ENCODE results near the gene PRKAG2.

The PRKAG2 gene

DNA sequence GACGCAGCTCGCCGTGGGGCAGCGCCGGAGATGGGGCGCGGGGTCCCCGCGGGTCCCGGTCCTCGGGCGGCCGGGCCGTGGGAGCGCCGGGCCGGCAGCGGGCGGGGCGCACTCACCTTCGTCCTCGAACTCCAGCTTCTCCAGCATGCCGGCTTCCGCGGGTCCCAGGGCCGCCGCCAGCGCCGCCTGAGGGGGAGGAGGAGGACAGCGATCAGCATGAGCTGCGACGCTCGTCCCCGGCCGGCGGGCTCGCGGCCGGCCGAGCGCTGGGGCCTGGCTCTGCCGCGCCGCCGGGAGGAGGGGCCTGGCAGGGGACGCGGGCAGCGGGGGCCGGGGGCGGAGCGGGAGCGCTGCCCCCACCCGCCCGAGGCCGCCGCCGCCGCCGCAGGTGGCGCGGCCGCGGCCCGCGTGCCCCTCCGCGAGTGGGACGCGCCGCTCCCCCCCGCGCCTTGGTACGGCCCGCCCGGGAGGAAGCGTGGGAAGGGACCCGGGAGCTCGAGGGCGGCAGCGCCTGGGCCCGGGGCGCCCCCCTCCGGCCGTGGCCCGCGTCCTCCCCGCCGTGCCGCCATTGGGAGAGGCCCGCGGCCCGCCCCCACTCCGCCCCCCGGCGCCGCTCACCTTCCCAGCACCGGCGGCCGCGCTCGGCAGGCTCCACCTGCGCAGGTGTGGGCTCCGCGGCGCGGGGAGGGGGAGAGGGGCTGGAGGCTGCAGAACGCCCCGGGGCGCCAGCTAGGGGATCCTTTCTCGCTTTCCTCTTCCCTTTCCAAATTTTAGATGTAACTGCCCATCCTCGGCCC is 244.8 kb downstream of the PRKAG2 start:
- in situ Hi-C loops (cut with MboI; ENCODE audit: low sequenced_read_pairs) = no loop called here

DNA sequence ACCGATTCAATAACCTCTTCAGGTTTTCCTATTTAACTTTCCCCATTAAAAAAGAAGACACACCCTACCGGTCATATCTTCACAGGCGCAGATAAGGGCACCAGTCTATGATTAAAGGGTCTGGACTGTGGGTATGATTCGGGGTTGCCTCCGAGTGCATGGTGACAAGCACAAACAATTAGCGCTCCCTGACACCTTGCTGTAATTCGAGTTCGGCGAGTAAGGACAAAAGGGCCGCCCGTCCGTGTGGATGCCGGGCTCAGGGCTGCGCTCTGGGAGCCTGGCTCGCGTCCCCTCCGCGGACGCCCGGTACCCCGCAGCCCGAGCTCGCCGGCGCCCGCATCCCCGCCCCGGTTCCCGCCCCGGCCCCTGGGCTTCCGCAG is 245.4 kb downstream of the PRKAG2 start:
- in situ Hi-C loops (cut with MboI; ENCODE audit: low sequenced_read_pairs) = no loop called here

DNA sequence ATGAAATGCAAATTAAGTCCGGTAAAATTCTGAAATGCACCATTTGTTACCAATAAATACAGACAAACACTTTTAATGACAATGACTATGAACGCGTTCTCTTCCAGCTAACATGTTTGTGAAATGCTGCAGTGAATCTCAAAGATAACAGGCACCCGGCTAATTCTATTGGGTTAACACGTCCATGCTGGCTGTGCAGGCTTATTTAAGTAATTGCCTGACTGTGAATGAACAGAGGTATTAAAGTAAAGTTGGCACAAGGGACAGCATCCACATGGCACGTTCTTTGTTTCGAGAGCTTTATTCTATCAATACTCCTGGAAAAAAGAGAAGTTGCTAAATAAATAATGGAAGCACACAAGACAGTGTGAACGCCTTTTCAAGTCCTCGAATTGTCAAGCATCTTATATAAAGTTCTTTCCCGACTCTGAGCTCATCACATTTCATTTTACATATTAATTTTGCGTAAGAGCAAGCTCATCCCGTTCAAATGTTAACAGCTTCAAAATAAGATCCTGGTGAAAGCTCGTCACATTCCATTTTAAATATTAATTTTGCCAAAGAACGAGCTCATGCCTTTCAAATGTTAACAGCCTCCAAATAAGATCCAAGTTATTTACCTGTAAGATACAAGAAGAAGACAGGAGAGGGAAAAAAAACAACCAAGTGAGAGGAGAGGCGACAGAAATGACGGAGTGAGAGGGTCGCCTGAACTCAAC is 245.9 kb downstream of the PRKAG2 start:
- in situ Hi-C loops (cut with MboI; ENCODE audit: low sequenced_read_pairs) = no loop called here

DNA sequence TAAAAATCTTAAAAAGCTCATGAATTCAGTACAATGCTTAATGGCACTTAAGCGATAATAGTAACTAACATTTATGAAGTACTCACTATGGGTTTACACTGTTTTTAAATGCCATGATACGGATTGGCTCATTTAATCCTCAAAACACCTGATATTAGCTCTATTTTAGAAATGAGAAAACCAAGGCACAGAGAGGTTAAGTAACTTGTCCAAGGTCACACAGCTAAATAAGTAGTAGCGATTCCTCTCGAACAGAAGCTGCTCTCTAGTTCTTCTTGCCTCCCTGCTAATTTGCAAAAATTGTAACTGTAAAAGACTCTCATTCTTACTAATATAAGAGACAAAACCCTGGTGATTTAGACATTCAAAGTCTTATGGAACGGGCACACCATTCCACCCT is 246.6 kb downstream of the PRKAG2 start:
- in situ Hi-C loops (cut with MboI; ENCODE audit: low sequenced_read_pairs) = no loop called here

DNA sequence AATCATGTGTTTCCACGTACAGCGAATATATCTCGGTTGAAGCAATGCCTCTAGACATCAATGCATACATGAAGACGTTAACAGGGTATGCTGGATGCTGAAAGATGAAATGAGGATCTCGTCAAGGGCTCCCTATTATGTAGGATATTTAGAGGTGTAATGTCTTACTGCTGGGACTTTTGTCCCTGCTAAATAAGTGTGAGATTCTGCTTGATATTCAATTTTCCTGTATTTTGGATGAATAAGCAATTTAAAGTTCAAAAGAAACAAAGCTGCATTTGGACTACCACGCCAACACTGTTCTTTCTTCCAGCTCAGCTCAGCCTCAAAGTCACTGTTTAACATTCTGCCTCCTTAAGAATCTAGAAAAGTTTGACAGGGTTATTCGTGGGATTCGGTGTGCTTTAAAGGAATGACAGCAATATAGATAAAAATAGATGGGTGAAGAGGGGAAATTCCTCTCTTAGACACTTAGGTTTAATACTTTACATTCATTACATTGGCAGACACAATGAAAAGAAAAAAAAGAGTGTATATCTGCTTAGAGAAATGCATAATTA is 247.1 kb downstream of the PRKAG2 start:
- in situ Hi-C loops (cut with MboI; ENCODE audit: low sequenced_read_pairs) = no loop called here

DNA sequence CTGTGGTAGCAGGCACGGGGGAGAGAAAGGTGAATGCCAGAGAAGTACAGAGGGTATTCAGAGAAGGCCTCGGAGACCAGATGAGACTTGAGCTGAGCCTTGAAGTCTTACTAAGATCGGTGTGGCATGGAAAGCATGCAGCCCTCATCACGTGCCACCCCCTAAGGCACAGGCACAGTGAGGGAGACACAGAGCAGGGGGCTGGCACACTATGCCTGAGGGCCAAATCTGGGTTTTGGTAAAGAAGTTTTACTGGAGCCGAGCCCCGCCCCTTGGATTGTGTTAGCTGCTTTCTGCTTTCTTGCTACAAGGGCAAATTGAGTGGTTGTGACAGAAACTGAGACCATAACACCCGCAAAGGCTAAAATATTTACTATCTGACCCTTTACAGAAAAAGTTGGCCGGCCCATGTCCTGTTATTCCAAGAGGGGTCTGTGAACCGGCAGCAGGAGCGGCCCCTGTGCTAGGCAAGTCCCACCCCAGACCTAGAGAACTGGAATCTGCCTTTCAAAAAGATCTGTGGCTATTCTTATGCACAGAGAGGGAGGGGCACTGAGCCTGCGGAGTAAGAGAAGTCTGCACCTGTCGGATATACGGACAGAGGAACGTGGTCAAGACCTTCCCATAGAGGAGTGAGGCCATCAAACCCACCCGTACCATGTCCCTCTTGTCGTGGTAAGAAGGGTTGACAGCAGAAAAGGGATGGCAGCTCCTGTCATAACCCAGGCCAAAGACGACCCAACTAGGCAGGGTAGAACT is 247.9 kb downstream of the PRKAG2 start:
- in situ Hi-C loops (cut with MboI; ENCODE audit: low sequenced_read_pairs) = no loop called here

DNA sequence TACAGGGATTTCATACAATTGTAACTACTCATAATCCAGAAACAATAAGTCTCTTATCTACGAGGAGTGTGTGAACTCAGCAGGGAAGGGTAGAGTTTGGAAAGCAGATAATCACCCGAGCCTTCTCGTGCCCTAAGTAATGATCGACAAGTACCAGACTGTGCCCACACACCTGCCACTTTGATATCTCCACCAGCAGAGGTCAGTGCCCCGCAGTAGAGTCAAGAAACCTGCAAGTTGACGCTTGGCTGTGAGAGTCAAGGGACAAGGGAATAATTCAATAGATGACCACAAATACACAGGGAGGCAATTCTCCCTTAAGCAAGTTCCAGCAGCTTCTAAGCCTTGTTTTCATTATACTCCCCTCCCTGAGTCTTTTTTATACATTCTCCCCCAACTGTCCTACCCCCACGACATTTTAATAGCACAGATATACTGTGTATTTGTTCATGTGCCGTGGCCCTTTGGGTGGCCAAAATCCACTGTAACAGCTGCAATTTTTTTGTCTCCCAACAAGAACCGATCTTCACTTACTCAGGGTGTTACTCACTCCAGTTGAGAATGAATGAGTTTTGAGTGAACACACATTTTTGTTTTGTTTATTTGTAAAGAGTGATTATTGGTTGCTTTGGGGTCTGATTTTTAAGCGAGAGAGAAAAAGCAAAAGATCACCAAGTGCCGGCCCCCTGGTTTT is 250.3 kb downstream of the PRKAG2 start:
- in situ Hi-C loops (cut with MboI; ENCODE audit: low sequenced_read_pairs) = no loop called here

DNA sequence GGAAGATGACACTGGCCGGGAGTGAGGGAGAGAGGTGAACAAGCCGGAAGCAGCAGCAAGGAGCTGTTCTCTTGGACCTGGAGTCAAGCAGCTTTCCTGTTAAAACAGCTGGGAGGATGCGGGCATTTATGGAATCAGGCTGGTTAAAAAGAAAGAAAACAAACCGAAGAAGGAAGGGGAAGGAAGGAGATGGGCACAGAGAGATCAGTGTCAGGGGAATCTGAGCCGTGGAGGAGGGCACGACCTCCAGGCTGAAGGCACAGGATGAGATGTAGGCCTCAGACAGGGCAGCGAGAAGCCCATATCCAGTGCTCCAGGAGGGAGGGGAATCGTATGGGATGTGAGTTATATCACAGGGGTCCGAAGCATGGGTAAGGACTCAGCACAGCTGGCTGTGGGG is 251.3 kb downstream of the PRKAG2 start:
- in situ Hi-C loops (cut with MboI; ENCODE audit: low sequenced_read_pairs) = no loop called here

DNA sequence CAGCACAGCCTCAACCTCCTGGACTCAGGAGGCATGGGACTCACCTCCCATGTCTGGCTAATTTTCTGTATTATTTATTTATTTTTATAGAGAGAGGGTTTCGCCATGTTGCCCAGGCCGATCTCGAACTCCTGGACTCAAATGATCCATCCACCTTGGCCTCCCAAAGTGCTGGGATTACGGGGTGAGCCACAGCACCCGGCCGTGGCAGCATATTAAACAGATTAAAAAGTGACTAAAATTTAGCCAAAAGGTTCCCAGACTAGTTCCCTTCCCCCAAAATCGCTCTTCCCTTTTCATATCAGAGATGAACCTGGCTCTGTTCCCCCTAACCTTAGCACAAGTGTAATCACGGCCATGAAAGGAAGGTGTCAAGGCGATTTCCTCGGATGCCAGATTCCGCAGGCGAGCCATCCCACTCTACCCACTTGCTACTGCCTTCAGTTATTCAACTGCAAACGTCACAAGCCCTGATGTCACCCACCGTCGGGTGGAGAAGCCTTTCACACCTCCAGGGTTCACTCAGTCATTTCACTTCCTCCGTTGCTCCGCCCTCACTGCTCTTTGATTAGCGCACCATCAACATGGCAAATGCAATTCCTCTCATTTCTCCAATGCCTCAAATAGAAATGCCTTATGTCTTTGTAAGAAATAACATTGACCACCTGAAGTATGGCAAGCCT is 252.5 kb downstream of the PRKAG2 start:
- in situ Hi-C loops (cut with MboI; ENCODE audit: low sequenced_read_pairs) = no loop called here

DNA sequence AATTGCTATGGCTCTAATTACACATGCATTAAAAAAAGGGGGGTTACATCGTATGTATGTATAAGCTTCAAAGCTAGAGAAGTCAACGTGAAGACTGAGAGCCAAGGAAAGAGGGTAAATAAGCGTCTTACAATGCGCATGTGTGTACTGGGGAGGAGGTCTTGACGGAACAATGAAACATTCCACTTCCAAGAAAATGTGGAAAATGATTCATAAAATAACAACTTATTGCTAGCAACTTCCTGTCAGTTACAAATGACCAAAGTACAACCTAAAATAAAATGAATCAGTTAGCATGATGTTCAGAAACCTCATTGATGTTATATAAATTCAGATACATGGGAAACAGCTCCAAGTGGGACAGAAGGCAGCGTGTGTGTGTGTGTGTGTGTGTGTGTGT is 253.1 kb downstream of the PRKAG2 start:
- in situ Hi-C loops (cut with MboI; ENCODE audit: low sequenced_read_pairs) = no loop called here

DNA sequence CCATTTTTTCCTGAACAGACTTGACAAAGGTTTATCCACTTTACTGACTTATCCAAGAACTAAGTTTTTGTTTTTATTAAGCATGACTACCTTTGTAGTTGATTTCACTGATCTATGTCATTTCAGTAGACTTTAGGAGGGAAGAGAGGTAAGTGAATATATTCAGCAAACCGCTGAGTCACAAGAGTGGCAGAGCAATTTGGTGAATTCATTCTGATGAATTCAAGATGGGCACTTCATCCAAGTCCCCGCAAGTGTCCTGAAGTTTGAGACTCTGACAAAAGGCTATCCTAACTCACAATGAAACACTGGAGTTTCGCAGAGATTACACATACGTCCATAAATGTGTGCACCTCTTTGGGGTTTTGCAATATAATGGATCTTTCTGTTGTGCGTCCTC is 255.0 kb downstream of the PRKAG2 start:
- in situ Hi-C loops (cut with MboI; ENCODE audit: low sequenced_read_pairs) = no loop called here

DNA sequence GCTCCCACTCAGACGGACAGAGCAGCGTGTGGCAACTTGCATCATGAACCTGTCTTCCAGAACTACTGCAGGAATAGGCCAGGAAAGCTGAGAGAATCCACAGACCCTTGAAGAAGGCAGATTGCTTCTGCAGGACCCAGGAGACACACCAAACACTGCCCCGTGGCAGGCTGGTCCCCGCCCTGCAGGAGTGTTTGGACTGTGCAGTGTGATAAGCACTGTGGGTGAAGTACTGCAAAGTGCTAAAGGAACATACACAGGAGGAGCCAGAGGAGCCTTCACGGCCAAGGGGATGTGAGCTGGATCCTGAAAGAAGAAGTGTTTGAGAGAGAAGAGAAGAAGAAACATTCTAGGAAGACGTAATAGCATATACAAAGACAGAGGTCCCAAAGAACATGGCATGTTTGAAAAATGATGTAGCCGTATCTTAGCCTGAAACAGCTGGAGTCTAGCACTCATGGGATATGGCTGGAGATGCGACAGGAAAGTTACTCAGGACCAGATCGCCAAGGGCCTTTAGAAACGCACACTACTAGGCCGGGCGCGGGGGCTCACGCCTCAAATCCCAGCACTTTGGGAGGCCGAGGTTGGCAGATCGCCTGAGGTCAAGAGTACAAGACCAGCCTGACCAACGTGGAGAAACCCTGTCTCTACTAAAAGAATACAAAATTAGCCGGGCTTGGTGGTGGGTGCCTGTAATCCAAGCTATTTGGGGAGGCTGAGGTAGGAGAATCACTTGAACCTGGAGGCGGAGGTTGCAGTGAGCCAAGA is 260.3 kb downstream of the PRKAG2 start:
- in situ Hi-C loops (cut with MboI; ENCODE audit: low sequenced_read_pairs) = no loop called here

DNA sequence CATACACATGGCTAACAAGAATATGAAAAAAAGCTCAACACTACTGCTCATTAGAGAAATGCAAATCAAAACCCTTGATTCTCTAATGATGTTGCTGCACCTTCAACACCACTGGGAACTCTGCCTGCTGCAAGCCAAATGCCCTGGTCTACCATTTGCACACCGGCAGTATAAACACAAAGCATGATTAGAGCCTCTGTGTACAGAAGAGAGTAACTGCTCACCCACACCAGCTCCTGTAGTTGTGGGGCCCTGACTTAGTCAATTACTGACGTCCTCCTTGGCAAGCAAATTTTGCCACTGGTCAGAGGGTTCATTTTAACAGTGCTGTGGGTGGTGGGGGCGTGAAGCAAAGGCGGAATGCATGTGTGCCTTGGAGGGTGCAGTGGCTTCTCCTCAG is 261.1 kb downstream of the PRKAG2 start:
- in situ Hi-C loops (cut with MboI; ENCODE audit: low sequenced_read_pairs) = no loop called here

DNA sequence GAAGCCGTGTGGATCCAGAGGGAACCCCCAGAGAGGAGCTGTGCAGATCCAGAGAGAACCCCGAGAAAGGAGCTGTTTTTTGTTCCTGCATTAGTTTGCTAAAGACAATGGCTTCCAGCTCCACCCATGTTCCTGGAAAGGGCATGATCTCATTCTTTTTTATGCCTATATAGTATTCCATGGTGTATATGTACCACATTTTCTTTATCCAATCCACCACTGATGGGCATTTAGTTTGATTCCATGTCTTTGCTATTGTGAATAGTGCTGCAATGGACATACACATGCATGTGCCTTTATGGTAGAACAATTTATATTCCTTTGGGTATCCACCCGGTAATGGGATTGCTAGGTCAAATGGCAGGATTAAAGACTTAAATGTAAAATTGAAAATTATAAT is 261.9 kb downstream of the PRKAG2 start:
- in situ Hi-C loops (cut with MboI; ENCODE audit: low sequenced_read_pairs) = no loop called here

DNA sequence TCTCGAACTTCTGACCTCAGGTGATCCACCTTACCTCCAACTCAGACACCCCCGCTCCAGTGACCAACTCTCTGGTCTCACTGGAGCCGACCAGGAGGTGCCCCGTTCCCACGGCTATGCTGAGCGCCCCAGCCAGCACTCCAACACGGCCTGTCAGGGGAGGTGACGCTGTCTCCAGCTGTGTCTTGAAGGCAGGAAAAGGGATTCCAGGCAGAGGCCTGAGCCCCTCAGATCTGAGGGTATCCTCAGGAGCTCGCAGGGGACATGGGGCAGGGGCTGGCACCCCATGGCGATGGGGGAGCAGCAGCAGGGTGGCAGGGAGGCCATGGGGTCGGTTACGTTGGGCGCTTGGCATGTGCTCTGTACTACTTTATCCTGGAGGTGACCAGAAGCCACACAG is 262.9 kb downstream of the PRKAG2 start:
- in situ Hi-C loops (cut with MboI; ENCODE audit: low sequenced_read_pairs) = no loop called here

DNA sequence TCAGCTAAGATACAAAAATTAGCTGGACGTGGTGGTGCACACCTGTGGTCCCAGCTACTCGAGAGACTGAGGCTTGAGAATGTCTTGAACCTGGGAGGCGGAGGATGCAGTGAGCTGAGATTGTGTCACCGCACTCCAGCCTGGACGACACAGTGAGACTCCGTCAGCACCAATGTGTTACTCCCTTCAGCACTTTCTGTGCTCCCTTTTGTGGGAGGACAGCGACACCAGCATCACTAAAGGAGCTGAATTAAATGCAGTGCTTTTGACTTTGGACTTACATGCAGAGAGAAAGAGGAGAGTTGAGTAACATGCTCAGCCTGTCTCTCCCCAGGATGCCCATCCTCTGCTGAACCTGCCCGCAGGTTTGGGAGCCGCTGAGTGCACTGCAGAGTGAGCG is 265.0 kb downstream of the PRKAG2 start:
- in situ Hi-C loops (cut with MboI; ENCODE audit: low sequenced_read_pairs) = no loop called here

DNA sequence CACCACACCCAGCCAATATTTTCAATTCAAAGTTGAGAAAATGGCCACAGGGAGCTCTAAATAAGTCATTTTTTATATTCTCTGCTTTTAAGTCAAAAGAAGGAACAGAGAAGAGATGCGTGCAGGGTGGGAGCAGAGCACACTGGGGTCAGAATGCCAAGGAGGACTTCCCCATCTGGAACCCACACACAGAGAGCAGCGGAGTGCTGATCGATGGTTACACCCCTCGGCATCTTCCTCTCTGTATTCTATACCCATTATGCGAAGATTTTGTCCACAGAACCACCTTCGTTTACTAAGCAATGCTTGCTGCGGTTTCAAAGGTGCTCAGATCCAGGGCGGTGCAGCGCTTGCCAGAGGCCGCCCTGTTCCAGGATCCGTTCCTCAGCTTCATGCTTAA is 265.9 kb downstream of the PRKAG2 start:
- in situ Hi-C loops (cut with MboI; ENCODE audit: low sequenced_read_pairs) = no loop called here

DNA sequence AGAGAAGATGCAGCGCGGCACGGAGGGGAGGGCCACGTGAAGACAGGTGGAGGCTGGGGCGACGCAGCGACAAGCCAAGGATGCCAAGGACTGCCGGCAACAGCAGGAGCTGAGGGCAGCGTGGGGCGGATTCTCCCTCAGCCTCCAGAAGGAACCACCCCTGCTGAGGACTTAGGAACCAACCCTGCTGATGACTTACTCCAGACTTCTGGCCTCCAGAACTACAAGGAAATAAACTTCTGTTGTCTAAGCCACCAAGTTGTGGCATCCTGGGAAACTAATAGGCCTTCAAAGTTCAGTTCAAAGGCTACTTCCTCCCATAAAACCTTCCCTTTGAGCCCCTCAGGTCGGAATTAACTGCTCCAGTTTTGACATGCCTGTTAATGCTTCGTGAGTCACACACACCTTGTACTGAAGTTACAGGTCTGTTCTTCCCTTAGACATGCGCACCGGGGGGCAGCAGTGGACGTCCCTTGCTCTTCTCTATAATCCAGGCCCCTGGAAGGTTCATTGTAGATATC is 268.8 kb downstream of the PRKAG2 start:
- in situ Hi-C loops (cut with MboI; ENCODE audit: low sequenced_read_pairs) = no loop called here

DNA sequence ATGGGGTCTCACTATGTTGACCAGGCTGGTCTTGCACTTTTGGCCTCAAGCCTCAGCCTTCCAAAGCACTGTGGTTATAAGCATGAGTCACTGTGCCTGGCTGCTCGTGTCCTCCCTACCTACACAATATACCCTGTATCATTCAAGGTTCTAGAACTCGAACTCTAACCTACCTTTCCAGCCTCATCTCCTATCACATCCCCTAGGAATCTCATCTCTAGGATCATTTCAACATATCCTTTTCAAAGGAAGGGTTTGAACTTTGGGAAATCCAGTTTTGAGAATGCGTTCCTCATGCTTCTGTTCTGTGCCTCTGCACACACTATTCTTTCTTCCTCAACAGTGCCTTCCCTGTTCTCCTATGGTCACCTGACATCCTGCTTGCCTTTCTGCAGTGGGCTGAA is 269.4 kb downstream of the PRKAG2 start:
- in situ Hi-C loops (cut with MboI; ENCODE audit: low sequenced_read_pairs) = no loop called here
